Nephron (organoid): ENCODE data around the gene DOK7.

ENCODE experiments used
- H3K27ac Mint-ChIP-seq, 3 experiments: 2 replicates each; pipeline ENCODE4 v1.8.0; 2020; ENCODE audit warnings: mixed read lengths in 3 of 3, mild to moderate bottlenecking in 2 of 3, moderate library complexity in 1 of 3
- H3K27me3 Mint-ChIP-seq: 2 replicates; pipeline ENCODE4 v1.8.0; 2021; ENCODE audit warnings: low read depth, mild to moderate bottlenecking, moderate library complexity, mixed read lengths
- H3K36me3 Mint-ChIP-seq: 2 replicates; pipeline ENCODE4 v1.8.0; 2020; ENCODE audit warnings: low read depth, mixed read lengths
- H3K4me1 Mint-ChIP-seq: 2 replicates; pipeline ENCODE4 v1.8.0; 2020; ENCODE audit warnings: mixed read lengths
- H3K4me3 Mint-ChIP-seq, 3 experiments: 2 replicates each; pipeline ENCODE4 v1.8.0; 2020; ENCODE audit warnings: mild to moderate bottlenecking in 3 of 3, mixed read lengths in 3 of 3, moderate library complexity in 2 of 3
- H3K9me3 Mint-ChIP-seq: 2 replicates; pipeline ENCODE4 v1.8.0; 2020; ENCODE audit warnings: mixed read lengths
- TF ChIP-seq, protein P1 (sequence below), 3 experiments: fragments of 200-600 bp; sonication (generic); IDR thresholded peaks; one replicate each; pipeline ENCODE4 v1.5.0; 2021; ENCODE audit warnings: antibody characterized with exemption in 3 of 3; ENCODE audit not compliant: unreplicated experiment in 3 of 3

The DOK7 gene

DNA sequence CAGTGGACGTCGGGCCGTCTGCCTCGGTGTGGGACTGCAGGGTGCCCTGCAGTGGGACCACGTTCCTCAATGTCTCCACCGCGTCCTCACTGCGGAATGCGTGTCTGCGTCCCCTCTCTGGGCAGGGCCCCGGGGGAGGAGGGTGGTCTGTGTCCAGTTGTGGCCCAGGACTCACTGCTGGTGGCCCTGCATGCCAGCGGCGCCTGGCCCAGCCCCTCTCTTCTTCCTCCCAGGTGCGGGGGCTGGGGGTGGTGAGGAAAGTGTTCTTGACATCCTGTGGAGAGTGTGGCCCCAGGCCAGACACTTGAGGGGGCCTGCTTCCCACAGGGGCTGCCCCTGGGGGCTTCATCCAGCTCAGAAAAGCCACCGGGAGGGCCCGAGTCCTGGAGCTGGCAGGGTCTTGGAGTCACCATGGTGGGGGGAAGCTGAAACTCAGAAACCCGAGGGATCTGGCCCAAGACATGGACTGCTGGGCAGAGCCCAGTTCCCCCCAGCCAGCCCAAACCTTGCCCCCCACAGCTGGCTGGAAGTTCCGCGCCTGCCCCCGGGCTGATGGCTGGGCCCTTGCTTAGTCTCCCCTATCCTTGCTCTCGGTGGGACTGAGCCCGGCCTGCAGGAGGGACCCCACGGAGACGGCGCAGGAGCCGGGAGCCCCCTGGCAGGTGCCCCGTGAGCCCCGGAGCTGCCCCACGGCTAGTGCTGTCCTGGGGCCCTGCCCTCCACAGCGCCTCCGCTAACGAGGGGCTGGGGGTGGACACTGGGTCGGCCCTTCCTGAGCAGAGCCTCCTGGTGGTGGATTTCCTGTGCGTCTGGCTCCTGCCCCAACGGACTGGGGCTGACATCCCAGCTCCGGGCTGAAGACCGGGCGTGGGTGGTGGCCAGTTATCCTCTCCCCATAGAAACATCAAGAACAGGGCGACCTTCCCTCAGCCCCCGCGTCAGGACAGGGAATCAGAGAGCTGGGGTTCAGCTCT, 2.9 kb downstream of the DOK7 start:
- TF ChIP-seq, protein P1, sequence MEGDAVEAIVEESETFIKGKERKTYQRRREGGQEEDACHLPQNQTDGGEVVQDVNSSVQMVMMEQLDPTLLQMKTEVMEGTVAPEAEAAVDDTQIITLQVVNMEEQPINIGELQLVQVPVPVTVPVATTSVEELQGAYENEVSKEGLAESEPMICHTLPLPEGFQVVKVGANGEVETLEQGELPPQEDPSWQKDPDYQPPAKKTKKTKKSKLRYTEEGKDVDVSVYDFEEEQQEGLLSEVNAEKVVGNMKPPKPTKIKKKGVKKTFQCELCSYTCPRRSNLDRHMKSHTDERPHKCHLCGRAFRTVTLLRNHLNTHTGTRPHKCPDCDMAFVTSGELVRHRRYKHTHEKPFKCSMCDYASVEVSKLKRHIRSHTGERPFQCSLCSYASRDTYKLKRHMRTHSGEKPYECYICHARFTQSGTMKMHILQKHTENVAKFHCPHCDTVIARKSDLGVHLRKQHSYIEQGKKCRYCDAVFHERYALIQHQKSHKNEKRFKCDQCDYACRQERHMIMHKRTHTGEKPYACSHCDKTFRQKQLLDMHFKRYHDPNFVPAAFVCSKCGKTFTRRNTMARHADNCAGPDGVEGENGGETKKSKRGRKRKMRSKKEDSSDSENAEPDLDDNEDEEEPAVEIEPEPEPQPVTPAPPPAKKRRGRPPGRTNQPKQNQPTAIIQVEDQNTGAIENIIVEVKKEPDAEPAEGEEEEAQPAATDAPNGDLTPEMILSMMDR (IDR thresholded peaks at IDR 0.05; ENCODE audit: unreplicated experiment in 3 of 3): peak in 2 of 3 experiments; percentile 20 to 43
- Mint-ChIP-seq H3K27me3 (peaks cover 14% of the 10 kb centered on the region), H3K4me1 (peaks cover 26% of the 10 kb centered on the region), H3K36me3 (no peaks in the 10 kb centered on the region), H3K4me3 (peak overlapping the region in 2 of 3 experiments; percentile 61 to 83), H3K9me3 (no peaks in the 10 kb centered on the region), H3K27ac (no peak overlapping the region)

DNA sequence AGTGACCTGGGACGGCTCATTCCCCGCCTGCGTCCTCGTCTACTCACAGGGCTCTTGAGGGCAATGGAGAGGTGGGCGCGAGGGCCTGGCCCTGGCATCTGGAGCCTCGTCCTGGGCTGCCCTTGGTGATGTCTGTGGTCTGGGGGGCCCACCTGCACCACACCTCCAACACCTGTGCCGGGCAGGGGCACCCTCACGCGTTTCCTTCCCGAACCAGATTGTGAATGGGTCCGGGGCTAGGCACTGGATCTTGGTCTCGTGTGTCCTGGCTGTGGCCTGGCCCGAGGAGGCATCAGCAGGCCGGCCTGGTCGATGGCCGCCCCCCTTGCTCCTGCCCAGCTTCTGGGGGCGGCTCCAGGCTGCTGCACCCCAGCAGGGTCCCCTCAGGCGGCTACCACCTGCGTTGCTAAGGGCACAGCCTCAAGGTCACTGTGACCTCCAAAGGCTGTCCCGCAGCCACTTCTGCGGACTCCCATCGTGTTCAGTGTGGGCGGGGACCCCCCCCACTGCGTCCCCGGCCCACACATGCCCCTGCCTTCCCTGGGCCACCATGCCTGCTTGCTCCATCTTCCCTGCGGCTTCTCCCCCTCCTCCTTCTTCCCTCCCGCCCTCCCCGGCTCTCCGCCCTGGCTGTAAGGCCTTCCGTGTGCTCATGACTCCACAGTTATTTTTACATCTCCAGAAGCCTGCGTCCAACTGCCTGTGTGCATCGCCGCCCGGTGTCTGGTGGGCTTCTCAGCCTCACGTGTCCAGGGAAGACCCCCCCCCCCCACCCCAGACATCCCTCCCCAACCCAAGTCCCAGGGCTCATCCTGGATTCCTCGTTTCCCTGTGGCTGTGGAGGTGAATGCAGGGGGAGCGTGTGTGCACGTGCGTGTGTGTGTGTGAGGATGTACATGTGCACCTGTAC, 3.8 kb downstream of the DOK7 start:
- H3K36me3 Mint-ChIP-seq: no peaks in the 10 kb centered on the region
- no peaks in the 10 kb centered on the region for H3K9me3 Mint-ChIP-seq
- no peak overlapping the region for H3K27ac Mint-ChIP-seq
- peak overlapping the region in 1 of 3 experiments; percentile 54 for H3K4me3 Mint-ChIP-seq
- TF ChIP-seq, protein P1 (IDR thresholded peaks at IDR 0.05; ENCODE audit: unreplicated experiment in 3 of 3): no peak
- H3K4me1 Mint-ChIP-seq: peaks cover 21% of the 10 kb centered on the region
- H3K27me3 Mint-ChIP-seq: peaks cover 9% of the 10 kb centered on the region

DNA sequence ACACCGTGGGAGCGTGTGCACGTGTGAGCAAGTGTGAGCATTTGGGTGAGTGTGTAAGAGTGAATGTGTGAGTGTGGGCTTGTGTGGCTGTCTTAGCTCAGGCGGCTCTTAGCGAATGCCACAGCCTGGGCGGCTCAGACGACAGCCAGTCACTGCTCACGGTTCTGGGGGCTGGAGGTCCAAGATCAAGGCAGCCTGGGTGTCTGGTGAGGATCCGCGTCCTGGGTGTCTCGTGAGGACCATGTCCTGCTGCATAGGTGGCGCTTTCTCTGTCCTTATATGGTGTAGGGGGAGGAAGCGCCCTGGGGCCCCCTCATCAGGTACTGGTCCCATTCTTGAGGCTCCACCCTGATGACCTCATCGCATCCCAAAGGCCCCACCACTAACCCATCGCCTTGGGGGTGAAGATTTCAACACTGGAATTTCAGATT, 4.5 kb downstream of the DOK7 start:
- H3K4me3 Mint-ChIP-seq: no peak overlapping the region
- TF ChIP-seq, protein P1 (IDR thresholded peaks at IDR 0.05; ENCODE audit: unreplicated experiment in 3 of 3): no peak
- H3K9me3 Mint-ChIP-seq: no peaks in the 10 kb centered on the region
- peaks cover 18% of the 10 kb centered on the region for H3K4me1 Mint-ChIP-seq
- no peak overlapping the region for H3K27ac Mint-ChIP-seq
- peaks cover 9% of the 10 kb centered on the region for H3K27me3 Mint-ChIP-seq
- no peaks in the 10 kb centered on the region for H3K36me3 Mint-ChIP-seq

DNA sequence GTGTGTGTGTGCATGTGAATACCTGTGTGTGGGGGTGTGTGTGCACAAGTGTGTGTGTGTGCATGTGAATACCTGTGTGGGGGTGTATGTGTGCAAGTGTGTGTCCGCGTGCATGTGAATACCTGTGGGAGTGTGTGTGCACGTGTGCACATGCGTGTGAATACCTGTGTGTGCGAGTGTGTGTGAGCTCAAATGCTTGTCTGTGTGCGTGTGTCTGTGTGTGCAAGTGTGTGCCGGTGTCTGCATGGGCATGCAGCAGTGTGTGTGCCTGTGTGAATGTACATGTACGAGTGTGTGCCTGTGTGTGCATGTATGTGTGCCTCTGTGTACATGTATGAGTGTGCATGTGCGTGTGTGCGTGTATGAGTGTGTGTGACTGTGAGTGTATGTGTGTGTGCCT, 5.0 kb downstream of the DOK7 start:
- Mint-ChIP-seq H3K27ac (no peak overlapping the region), H3K4me3 (no peak overlapping the region), H3K9me3 (no peaks in the 10 kb centered on the region), H3K27me3 (peaks cover 9% of the 10 kb centered on the region), H3K36me3 (no peaks in the 10 kb centered on the region), H3K4me1 (peaks cover 18% of the 10 kb centered on the region)
- TF ChIP-seq, protein P1 (IDR thresholded peaks at IDR 0.05; ENCODE audit: unreplicated experiment in 3 of 3): no peak

GRCh38 chr4:3468804-3469203, 5.7 kb downstream of the DOK7 start:
- no peaks in the 10 kb centered on the region for H3K36me3 Mint-ChIP-seq
- TF ChIP-seq, protein P1 (IDR thresholded peaks at IDR 0.05; ENCODE audit: unreplicated experiment in 3 of 3): no peak
- H3K4me3 Mint-ChIP-seq: no peak overlapping the region

More at GRCh38 chr4:3468804-3469203, 5.7 kb downstream of the DOK7 start:
- H3K4me1 Mint-ChIP-seq: peaks cover 18% of the 10 kb centered on the region
- H3K27me3 Mint-ChIP-seq: peaks cover 9% of the 10 kb centered on the region
- no peaks in the 10 kb centered on the region for H3K9me3 Mint-ChIP-seq
- no peak overlapping the region for H3K27ac Mint-ChIP-seq
